HG03521 (cell line): Measurements from ENCODE around the gene IKZF2.

Experiments used
- ATAC-seq: cut with Tn5 transposase; IDR thresholded peaks from one replicate; pipeline ENCODE4 v1.9.1; 2021; ENCODE audit warnings: mild to moderate bottlenecking, moderate library complexity; ENCODE audit not compliant: unreplicated experiment

IKZF2 gene

DNA sequence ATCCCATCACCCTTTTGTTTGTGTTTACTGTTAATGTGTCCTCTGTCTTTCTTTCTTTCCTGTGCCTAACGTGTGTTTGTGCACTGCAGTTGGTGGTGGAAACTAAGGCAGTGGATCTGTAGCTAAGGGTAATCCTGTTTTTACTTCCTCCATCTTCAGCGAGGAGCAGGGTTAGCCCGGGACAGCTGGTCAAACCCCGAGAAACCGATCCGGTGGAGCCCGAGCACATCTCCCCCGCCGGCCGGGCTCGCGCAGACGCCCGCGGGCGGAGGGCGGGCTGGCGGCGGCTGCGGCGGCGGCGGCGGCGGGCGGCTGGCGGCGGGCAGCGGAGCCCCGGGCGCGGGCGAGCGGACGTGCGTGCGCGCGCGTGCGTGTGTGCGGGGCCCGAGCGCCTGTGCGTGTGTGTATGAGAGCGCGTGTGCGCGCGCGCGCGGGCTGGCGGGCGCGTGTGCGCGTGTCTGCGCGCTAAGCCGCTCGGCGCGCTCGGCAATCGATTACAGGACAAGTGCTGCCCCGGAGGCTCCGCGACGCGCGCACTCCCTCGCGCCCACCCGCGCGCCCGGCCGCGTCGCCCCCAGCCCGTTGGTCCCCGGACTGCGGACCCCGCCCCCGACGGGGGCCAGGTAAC lies at the start of gene IKZF2:
Gene IKZF2 (minus strand): TSS at position 176 of the 628 bp plus-strand sequence. CDS start 2,983 bp downstream, outside the sequence.
- ATAC-seq, result peak; percentile 72

DNA sequence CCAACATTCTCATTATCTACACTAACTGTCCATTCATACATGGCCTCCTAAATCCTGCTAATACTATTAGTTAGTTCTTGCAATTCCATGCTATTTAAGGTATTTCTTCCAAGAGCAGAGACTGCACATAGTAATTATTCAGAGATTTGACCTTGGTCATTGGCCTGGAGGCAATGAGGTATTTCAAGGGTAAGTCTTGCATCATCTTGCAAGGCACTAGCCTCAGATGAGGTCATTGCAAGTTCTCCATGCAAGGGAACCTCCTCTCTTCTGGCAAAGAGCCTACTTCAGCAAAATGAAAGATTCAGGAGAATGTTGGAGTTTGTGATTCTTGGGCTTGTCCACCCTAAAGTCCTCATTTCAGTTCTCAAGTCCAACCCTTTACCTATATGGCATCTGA lies 48.5 kb upstream of the IKZF2 start:
- ATAC-seq, result no peak

DNA sequence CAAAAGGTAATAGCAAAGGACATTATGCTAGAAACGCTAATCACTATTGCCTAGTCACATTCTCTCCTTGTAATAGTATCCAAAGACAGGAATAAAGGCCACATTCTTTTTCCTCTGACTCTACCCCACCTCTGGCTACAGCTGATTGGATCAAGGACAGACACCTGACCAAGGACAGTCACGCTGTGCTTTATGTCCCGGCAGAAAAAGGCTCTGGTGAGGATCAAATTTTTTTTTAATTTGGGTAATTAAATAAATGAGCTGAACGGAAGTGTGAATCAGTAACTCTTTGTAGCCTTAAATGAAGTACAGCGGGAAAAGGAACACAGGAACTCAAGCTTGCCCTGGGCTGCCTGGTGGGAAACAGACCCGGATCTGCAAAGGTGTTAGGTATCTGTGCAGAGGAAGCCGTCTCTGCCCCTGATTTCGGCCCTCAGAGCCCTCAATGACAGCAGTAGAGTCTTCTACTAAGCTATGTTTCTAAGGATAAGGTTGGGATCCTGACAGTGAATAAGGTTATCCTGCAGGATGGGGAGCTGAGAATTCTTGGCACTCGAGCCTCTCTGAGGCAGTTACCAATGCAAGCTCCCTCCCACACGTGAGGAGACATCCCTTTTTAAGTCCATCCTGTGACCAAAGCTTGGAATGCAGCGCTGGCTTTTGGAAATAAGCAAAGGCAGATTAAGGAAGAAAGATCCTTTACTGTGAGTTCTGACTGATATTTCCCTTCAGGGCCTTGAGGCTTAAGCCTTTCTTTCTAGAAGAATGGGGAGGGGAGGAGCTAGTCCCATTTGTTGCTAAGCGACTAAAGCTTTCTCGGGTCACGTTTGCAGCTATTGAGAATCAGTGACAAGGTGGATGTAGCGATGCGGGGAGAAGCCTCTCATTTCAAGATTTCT lies 37.8 kb upstream of the IKZF2 start:
- ATAC-seq, result no peak

DNA sequence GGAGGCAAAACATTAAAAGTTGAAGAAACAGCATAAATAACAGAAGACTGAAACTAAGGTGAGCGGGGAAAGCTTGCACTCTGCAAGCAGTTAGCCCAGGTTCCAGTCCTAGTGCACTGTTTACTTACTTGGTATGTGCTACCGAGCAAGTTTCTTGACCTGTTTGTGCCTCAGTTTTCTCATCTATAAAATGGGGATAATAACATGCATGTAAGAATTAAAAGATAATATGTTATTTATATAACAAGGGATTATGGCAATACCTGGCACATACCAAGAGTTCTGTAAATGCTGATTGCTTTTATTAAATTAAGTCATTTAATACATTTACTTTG lies 37.1 kb upstream of the IKZF2 start:
- no peak for ATAC-seq

DNA sequence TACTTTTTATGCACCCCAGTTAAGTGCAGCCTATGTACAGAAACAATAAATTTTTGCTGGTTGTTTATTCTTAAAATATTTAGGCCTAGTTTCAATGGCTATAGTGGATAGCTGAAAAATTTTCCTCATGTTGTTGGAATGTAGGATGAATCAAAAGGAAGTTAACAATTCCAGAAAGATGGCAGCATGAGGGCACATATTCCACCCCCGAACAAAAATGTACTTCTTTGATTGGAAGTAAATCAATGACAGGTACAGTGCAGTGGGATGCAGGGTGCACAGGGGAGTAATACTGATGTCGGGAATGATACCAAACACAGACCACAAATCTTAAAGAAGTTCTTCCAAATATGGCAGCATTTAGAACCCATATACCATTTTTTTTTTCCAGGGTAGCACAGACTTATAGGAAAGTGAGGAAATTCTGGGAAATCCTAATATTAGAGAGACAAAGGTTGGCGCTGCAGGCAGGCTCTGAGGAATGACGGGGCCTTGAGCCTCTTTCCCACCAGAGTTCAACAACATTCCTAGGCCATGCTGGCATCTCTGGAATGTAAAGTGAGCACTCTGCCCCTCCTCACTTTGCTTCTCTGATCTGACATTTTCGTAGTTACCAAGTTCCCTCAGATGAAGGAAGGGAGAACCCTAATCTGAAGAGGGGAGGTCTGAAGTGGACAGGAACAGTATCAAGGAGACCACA lies 36.6 kb upstream of the IKZF2 start:
- no peak for ATAC-seq

DNA sequence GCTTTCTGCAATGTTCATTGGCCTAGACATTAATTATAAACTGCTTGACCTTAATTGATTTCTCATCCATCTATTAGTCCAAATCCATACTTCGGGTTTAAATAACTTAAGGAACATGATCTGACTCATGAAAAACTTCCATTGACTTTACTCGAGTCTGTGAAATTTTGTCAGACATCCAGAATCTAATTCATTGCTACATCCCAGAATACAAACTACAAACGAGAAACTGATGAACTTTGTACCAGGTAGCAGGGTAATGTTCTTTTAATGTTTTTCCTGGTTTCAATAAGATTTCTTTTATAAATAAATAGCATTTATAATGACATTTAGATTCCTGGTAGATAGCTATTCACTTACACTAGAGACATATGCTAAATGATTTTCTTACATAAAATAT lies 36.0 kb upstream of the IKZF2 start:
- ATAC-seq, result no peak

DNA sequence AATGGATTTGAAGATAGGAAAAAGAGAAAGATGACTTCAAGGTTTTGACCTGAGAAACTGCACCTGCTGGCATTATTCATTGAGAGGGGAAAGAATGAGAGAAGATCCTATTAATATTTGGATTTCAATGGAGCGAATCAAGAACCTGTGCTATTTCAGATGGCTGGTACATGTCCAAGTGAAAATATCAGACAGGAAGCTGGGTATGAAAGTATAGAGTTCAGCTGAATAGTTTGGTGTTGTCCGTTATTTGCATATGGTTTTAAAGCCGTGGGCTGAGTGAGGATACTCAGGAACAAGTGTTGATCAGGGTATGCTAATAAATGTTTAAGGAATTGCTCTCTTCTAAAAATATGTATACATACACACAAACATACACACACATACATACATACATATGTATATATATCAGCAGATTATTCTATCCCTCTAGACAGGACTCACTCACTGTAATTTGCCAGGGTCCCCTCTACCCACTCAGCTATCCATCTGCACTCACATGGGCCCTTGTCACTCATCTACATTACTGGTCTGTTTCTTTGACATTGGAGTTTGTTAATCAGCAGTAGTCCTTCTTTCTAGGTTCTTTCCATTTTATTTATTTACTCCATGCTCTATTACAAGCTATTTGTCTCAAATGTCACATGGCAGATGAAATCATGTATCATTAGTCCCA lies 33.9 kb upstream of the IKZF2 start:
- peak; percentile 88 for ATAC-seq

DNA sequence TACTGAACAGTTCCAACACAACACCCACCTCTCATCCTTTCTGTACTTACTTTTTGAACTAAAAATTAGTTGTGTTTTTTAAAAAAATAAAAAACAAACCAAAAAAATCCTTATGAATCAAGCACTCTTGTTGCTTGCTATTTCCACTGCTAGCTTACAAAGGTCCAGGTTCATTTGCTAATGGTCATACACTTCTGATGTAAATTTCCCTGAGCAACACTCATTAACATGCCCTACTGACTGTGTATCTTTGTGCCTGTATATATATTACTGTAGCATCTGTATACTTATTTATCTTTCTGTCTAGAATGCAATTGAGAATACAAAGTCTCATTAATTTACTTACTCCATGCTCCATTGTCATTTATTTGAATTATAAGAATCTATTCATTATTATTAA lies 30.3 kb upstream of the IKZF2 start:
- ATAC-seq, result no peak

DNA sequence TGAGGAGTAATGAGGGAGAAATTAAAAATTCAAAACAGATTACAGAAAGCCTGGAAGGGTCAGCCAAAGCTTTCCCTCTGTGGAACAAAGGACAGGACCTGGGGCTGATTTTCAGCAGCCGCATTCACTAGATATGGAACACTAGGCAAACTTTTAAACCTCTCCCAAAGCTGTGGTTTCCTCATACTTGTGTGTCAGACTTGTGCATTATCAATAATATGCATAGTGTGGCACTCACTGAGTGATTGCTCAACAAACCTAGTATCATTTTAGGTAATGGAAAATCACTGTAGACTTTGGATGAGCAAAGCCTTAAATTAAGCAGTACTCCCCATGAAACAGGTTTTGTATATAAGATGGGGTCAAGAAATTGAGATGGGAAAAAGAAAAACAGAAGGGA lies 26.3 kb upstream of the IKZF2 start:
- ATAC-seq, result no peak

DNA sequence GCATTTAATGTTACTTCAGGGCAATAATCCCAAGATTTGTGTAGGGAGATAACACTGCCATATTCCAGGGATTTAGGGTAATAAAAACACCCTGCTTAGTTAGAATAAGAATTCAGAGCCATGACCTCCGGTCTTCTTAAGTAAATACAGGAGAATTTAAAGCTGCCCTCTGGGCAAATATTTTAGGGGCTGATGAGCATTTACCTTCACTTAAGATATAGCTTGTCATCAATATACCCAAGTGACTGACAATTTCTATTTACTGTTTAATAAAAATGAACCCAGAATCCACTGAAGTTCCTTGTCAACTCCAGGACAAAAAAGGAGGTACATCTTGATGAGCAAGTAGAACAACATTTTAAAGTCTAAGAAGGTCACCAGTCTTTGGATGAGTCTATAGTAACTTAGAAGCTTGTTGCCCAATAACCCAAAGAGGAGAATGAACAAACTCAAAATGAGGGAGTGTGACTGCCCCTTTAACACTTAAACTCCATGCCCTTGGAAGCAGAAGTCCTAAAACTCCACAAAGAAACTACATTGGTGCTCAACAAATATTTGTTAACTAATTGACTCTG lies 24.3 kb upstream of the IKZF2 start:
- no peak for ATAC-seq

DNA sequence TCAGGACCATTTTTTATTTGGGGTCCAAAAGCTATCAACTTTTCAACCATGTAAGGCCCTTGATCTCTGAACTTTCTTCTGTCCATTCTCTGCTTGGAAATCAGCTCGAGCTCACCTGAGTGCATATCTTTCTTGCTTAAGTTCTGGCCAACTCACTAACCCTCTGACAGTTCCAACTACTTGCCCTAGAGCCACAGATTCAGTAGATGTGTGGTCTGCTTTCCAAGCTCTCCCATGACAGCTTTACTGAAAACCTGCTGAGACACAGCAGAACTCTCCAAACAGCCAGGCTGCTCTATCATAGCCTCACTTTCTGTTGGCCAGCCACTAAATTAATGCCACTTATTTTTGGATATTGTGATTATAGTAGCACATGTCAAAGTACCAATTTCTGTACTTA lies 21.2 kb upstream of the IKZF2 start:
- no peak for ATAC-seq

DNA sequence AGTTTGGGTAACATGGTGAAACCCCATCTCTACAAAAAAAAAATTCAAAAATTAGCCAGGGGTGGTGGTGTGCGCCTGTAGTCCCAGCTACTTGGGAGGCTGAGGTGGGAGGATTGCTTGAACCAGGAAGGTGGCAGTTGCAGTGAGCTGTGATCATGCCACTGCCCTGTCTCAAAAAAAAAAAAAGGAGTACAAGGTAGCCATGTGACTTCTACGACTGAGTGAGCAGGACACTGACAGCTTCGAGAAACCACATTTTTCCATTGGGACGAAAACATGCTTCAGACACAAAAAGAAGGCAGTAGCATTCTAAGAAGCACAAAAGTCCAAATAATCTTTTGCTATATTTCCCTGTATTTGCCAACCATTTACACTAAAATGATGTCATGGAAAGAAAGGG lies 19.7 kb upstream of the IKZF2 start:
- ATAC-seq, result no peak

DNA sequence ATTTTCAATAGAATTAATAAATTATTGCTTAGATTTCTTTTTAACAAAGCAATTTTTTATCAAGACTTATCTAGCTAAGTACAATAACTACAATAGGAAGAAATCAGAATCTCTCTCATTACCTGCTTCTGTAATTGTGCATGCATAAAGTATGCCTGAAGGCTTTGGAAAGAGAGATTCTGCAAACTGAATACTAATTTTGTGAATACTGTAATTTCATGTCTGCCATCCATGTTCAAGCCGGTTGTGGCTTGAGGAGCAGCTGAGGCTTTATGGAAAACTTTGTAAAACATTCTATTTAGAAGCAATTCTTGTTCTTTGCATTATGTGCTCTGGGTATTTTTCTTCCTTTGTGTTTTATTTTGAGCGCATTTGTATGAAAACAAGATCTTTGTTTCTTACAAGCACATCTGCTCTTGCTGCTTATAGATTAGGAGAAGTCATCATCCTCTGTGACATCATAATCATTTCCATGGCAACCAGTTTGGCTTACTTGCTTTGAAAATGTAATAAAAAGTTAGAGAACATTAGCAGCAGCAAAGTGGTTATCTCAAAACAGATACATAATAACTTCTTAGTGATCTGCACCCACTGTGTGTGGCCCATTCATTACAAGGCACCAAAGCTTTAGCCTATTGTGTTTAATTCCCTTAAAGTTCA lies 16.0 kb upstream of the IKZF2 start:
- ATAC-seq, result no peak

DNA sequence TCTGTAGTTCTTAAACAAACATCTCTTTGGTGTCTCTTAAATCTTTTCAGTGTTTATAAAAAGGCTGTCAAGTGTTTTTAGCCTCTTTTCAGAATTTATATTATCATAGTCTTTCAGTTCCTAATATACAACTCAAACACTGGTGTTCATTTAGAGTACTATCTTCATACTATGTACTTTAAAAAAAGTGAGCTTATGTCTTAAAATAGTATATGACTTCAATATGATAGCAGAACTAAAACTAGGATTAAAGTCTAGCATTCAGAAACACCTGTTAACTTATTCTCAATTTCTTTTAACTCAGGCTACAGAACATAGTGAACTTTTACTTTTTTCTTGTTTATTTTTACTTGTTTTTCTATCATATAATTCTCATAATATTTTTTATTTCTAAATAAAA lies 14.7 kb upstream of the IKZF2 start:
- ATAC-seq, result peak; percentile 97

DNA sequence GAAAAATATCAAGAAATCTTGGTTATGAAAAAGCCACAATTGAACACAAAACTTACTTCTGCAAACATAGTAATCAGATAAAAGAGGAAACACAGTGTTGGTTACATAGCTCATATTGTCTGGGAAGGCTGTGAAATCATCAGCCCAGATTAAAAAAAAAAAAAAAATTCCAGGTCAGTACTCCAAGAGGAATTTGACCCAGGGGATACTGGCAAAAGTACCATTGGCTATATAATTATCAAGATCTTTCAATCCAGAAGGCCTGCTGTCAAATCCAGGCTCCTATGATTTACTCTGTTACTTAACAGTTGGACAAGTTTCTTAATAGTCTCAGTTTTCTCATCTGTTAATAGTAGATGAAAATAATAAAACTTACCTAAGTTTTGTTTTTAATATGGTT lies 12.9 kb upstream of the IKZF2 start:
- no peak for ATAC-seq

DNA sequence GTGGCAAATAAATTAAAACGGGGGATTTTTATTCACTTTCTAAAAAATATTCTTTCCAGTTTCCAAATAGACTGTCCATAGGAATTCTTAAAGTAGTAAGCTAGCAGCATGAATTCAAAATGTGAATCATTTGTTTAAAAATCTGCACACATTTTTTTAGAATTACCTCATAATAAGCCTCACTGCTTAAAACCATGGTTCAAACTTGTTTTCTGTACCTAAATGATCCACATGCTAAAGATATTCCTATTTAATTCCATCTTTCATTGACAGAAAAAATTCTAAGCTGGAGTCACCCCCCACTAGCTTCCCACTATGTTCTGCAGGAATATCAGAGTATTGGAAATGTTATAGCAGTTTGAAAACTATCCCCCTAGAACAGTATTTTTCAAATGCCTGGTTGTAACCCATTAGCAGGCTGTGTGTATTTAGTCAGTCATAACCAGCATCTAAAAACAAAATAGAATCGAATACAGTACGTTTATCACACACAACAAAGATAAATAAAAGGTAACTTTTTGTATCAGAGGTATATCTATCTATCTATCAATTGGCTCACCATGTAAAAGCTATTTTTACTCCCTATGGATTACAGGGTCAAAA lies 11.2 kb upstream of the IKZF2 start:
- ATAC-seq, result no peak

DNA sequence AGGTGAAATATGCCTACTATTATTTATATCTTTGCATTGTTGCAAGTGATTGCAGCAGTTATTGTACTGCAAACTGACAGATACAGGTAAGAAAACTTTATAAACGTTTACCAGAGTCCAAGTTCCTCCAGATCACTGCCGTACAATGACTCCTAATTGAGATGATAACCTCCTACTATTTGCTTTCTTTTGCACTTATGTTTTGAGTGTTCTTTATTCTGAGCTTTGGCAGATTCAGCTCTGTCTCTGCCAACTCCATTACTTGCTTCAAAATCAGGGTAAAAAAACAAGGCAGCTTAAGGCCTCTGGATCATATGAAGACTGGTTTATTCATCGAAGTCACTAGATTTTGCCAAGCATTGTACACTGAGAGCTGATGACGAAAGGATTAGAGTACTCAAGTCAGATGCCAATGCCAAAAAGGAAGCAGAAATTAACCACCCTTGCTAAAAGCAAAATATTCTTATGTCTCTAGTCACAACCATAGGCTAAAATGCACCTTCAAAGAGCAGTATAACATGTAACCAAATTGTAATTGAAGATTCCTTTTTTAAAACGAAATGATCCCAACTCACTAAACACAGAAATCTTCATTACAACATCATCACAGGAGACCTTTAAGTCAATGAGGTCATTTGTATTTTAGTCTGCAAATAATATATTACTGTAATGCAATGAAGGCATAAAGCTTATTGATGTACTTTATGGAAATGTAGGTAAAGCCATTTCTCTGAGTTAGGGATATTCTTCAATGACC lies 10.5 kb upstream of the IKZF2 start:
- ATAC-seq, result no peak

DNA sequence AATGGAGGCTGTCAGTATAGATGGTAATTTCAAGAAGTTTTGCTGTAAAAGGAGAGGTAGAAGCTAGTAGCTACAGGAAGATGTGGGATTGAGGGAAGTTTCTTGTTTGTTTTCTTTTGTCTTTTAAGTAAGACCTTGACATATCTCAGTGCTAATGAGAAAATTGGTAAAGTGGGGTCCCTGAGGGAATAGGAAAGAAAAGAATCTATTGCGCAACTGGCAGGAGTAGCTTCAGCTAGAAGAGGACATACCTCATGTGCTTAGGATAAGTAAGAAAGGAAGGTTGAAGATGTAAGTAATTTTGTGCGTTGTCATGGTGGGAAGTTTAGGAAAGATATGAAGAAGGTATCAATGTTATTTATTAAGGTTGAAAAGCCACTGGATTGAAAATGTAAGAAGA lies 8.4 kb upstream of the IKZF2 start:
- ATAC-seq, result no peak

DNA sequence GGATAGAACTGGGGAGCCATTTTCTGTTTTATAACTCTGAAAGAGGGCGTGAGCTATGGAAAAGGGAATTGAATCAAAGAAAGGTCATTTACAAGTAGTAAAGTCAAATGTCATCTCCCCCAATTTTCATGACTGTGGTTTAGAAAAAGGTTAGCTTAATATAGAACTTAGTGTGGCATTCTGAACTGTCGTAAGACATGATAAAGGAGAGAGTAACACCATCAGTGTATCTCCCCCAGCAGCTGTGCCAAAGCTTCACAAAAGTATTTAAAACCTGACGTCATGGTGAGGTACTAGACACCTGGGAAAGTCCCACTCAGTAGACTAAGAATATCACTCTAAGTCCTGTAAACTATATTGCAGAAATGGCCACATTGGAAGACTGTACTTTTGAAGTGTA lies 5.8 kb upstream of the IKZF2 start:
- peak; percentile 70 for ATAC-seq
